Spleen (tissue), 7 donors: ENCODE data around the gene GSPT1.

Experiments used
- POLR2A ChIP-seq, 3 donors: fragments of 450-650 bp; IDR thresholded peaks; one replicate each; pipeline ENCODE4 v1.5.1; 2017; ENCODE audit warnings: antibody characterized with exemption in 3 of 3, mild to moderate bottlenecking in 1 of 3
- POLR2AphosphoS5 ChIP-seq, 3 donors: sonication (generic); formaldehyde crosslinking; IDR thresholded peaks; one replicate each; pipeline ENCODE4 v1.5.1; 2017; ENCODE audit warnings: antibody characterized with exemption in 3 of 3
- TF ChIP-seq, protein P1 (sequence below), 11 experiments: fragments of 200-600 bp in 7 of 11; fragments of 450-650 bp in 4 of 11; sonication (generic) in 4 of 11; IDR thresholded peaks in 8 of 11; conservative IDR thresholded peaks in 3 of 11; 1 replicate in 7 of 11; 2 replicates in 4 of 11; pipeline versions ENCODE4 v1.4.0 to v1.8.0; 2016 to 2021; ENCODE audit warnings: antibody characterized with exemption in 11 of 11, inconsistent platforms in 4 of 11, mild to moderate bottlenecking in 1 of 11
- donor health status: DM: no; HTN: no; CAD: no; lungs with moderate emphysema.
- donor health status: DM: no; HTN: no; CAD: no.
- donor health status: DM: no; HTN: no; CAD: no.

DNA sequence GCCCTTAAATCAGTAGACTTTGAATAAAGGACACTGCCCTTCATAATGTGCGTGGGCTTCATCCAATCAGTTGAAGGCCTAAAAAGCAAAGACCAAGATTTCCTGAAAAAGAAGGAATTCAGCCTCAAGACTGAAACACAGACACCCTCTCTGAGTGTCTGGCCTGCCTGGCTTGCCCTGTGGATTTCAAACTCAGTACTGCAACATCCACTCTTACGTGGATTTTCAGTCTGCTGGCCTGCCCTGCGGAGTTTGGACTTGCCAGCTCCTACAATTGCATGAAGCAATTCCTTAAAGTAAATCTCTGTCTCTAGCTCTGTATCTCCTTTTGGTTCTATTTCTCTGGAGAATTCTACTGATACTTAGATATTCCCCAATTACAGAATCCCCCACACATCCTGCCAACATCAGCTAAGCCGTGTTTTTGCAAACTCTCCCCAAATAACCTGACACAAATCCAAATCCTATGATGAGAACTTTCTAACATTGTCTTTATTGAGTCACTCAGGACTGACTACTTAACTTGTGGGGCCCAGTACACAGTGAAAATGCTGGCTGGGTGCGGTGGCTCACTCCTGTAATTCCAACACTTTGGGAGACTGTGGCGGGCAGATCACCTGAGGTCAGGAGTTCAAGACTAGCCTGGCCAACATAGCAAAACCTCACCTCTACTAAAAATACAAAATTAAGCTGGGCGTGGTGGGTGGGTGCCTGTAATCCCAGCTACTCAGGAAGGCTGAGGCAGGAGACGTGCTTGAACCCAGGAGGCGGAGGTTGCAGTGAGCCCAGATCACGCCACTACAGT, 42.0 kb upstream of the GSPT1 start:
- TF ChIP-seq, protein P1, sequence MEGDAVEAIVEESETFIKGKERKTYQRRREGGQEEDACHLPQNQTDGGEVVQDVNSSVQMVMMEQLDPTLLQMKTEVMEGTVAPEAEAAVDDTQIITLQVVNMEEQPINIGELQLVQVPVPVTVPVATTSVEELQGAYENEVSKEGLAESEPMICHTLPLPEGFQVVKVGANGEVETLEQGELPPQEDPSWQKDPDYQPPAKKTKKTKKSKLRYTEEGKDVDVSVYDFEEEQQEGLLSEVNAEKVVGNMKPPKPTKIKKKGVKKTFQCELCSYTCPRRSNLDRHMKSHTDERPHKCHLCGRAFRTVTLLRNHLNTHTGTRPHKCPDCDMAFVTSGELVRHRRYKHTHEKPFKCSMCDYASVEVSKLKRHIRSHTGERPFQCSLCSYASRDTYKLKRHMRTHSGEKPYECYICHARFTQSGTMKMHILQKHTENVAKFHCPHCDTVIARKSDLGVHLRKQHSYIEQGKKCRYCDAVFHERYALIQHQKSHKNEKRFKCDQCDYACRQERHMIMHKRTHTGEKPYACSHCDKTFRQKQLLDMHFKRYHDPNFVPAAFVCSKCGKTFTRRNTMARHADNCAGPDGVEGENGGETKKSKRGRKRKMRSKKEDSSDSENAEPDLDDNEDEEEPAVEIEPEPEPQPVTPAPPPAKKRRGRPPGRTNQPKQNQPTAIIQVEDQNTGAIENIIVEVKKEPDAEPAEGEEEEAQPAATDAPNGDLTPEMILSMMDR (IDR thresholded peaks at IDR 0.05 in 8 of 11, conservative IDR thresholded peaks at IDR 0.05 in 3 of 11) = no peak
- TF ChIP-seq POLR2A (IDR thresholded peaks at IDR 0.05) (no peak), POLR2AphosphoS5 (IDR thresholded peaks at IDR 0.05) (no peak)
